ENCODE measurements around the gene MAP3K12.
"Not testable (repeated sequence)": the region's sequence is repeated elsewhere in the genome, so short reads cannot be mapped to it uniquely, and the experiment has no call there.

The MAP3K12 gene

DNA sequence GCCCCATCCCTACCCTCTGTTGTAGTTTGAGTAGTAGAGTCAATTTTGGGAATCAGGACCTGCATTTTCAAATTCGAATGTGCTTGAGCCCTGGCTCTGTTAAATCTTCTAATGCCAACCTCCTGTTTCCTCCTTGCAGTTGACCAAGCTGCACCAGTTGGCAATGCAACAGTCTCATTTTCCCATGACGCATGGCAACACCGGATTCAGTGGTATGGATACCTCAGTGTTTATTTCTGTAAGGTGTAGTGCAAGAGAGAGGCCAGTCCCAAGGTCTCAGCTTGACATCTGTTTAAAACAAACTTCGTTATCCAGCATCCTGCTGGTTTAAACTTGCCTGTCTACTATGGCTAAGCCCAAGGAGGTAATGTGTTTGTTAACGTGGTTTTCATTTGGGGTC lies 32.2 kb downstream of the MAP3K12 start:
- DNase-seq (ENCODE audit: low spot score), result no peak

DNA sequence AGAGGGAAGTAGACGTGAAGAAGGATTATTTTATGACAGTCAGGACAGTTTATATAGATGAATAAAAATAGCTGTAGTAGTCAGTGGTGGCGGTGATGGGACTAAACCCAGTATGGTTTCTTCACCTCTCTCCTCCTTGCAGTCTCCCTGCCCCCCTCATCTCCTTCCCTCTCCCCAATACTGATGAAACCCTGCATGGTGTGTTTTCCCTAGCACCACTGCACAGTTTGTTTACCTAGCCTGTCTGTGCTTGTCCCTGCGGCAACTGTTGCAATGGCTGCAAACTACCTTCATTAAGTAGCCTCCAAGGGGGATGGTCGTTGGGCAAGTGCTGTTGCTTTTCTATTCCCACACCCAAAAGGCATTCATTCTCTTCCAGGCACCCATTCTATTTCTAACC lies 32.6 kb downstream of the MAP3K12 start:
- no peak for DNase-seq (ENCODE audit: low spot score)

DNA sequence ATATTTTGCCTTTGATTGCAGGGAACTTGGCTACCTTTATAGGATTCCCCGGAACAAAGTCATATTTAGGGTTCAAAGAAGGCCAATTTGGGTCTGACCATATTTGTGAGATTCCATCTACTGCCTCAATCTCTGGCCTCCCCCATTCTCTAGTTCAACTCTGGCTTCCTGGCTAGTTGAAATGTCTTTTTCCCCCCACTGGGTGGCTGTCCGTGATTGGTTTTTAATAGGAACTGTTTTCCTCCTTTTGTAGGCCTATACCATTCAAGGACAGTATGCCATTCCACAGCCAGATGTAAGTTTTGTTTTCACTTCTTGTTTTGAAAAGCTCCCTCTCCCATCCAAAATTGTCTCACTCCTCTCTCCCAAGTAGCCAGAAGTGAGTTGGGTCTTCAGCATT lies 33.6 kb downstream of the MAP3K12 start:
- no peak for DNase-seq (ENCODE audit: low spot score)

DNA sequence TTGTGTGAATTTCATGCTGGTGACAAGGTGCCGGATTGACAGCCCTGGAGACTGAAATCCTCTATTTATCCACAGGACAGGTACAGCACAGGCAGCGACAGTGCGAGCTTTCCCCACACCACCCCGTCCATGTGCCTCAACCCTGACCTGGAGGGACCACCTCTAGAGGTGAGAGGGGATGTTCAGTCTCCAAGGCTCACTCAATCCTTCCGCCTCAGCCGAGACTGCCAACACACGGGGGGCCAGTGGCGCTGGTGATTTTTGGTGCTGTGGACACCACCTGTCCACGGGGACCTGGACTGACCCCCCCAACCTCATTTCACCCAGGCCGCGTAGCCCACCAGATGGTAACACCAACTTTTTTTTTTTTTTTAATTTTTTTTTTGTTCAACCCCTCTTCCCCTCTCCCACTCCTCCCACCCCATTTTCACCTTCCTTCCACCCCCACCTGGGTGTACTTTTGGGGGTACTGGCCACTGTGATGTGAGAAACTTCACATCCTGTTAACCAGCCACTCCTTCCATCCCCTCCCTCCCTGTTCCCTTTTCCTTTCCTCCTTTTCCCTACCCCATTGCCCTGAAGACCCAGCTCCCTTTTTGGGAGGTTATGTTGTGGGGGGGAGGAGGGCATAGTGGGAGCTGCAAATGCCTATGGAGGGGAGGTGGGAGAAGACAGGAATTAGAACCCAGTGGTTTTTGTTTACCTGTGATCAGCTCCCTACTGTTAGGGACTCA lies 34.4 kb downstream of the MAP3K12 start:
- DNase-seq (ENCODE audit: low spot score), result no peak

DNA sequence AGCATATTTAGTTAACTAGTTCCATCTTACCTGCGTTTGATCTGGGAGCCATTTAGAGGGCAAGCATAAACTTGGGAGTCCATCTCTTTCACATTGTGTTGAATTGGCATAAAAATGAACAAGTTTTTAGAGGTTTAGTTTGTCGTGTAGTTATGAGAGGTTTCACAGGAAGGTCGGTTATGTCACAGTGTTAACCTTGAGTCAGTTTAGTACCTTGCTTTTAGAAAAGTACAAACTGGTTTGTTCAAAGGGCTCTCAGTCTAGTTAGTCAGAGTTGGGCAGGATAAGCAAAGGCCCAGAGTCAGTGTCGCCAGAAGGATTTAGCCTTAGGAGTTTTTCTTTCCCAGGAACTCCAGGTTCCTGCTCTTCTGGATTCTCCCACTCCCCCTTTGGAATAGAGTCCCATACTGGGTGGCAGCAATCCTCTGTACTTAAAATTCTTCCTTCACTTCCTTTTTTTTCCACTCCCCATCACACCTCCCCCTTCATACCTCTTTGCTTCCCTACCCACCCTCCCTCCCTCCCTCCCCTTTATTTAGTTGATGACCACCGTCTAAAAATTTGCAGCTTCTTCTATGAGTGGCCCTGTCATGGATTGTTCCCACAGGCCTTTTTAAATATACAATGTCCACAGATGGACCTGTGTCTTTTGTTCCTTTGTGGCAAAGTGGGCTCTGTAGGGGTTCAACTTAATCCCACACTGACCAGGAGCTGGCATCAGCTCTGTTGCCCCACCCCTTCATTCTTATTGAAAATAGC lies 35.3 kb downstream of the MAP3K12 start:
- DNase-seq (ENCODE audit: low spot score), result no peak

DNA sequence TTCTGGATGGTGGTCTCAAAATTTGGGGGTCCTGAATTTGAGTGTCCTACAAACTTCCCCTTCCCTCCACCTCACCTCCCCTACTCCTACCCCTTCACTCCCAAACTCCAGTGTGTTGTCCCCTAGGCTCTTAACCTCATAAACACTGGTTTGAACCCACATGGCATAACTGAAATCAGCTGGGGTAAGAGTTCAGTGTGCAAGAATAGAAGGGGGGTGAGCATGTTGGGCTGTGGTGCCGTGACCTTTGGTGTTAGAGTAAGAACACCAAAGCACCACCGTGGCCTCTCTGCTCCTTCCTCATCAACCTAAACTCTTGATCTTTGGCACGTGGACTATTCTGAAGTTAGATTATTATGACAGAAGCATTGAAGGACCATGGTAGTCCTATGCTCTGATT lies 36.3 kb downstream of the MAP3K12 start:
- no peak for DNase-seq (ENCODE audit: low spot score)

DNA sequence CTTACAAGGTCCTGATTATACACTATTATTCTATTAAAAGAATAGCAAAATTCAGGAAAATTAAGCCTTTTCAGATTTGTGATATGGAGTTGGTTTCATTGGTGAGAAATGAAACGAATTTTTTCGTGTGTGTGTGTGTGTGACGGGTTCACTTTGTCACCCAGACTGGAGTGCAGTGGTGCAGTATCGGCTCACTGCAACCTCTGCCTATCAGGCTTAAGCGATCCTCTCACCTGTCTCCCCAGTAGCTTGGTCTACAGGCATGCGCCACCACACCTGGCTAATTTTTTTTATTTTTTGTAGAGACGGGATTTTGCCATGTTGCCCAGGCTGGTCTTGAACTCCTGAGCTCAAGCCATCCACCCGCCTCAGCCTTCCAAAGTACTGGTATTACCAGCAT lies 37.7 kb downstream of the MAP3K12 start:
- no peak for DNase-seq (ENCODE audit: low spot score)

DNA sequence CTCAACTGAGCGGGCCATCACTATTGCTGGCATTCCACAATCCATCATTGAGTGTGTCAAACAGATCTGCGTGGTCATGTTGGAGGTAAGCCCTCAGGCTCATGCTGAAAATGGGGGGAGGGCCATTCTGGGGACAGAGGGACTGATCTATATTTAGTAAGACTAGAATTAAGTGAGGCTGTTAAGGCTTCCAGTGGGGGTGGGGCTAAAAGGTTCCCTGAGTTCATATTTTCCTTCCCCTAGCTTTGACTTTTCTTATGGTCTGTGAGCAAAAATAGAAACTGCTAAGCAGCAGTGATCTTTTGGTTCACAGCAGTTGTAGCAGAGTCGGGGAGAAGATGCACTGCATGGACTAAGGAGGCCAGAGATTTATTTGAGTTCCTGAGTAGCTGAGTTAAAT lies 38.2 kb downstream of the MAP3K12 start:
- DNase-seq (ENCODE audit: low spot score), result no peak

DNA sequence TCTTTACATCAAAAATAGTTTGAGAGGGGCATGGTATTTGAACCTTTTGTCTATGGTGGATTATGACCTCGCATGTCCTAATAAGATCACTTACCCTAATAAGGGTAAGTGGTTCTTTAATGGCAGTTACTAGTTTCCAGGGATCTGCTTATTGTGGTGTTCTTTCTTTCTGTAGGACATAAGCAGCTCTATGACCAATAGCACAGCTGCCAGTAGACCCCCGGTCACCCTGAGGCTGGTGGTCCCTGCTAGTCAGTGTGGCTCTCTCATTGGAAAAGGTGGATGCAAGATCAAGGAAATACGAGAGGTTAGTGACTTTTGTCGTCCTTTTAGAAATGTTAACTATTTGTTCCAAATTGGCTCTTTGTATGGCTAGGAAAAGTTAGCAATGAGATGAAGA lies 40.2 kb downstream of the MAP3K12 start:
- no peak for DNase-seq (ENCODE audit: low spot score)

DNA sequence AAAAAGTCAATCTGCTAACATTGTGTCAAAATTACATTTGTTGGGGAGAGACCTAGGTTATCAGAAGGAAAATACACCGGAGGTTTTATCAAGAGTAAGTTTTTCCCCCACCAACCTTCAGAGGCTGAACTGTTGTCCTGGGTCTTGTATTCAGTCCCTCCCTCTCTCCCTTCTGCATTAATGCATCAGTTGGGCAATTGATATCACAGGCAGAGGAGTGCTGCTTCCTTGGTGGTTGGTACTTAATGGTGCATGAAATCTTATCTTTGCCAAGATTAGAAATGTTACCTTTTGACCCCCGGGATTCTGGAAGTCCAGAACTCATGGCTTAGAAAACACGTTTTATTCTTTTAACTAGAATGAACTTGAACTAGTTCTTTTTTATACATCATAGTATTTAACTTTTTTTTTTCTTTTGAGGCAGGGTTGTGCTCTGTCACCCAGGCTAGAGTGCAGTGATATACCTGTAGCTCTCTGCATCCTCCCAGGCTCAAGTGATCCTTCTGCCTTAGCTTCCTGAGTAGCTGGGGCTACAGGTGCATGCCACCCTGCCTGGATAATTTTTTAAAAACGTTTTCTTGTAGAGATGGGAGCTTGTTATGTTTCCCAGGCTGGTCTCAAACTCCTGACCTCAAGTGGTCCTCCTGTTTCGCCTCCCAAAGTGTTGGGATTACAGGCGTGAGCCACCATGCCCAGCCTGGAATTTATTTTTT lies 42.4 kb downstream of the MAP3K12 start:
- DNase-seq (ENCODE audit: low spot score), result no peak

DNA sequence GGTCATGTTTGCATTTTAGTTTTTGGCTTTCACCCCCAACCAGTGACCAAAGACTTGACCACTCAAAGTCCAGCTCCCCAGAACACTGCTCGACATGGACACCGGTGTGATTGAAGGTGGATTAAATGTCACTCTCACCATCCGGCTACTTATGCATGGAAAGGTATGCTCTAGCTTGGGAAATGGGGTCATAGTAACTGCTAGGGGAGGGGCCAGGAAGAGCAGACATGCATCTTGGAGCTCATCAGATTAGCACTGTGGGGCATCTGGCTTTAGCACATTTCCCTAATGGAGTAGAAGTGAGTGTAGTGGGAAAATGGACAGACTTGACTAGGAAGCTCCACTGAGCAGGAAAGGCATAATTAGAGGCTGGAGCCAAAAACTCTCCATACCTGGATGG lies 44.6 kb downstream of the MAP3K12 start:
- DNase-seq (ENCODE audit: low spot score), result no peak

DNA sequence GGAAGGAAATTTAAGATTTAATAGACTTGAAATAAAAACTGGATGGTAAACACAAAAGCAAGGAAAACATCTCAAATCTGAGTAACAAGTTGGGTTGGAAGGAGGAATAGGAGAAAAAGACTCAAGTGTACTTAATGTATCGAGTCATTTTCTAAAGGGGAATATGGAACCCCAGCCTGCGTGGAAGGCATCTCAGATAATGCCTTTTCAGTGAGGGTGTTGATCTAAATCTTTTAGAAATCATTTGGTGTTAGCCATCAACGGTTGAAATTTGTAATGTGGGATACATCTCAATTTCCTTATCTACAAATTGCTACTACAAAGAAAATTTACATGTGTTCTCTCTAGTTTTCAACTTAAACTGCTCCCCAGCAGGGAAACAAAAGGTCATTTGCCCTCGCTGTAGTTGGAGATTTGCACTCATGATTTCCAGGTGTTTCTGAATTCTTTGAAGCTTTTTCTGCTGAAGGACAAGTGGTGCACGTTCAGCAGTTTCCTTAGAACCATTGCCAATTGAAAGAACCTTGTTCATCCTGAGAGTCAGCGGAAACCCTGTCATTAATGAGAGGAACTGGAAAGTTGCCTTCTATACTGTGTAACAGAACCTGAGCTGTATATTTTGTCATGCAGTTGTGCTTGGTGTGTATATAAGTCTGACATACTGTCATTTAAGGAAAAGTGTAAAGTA lies 45.2 kb downstream of the MAP3K12 start:
- no peak for DNase-seq (ENCODE audit: low spot score)

DNA sequence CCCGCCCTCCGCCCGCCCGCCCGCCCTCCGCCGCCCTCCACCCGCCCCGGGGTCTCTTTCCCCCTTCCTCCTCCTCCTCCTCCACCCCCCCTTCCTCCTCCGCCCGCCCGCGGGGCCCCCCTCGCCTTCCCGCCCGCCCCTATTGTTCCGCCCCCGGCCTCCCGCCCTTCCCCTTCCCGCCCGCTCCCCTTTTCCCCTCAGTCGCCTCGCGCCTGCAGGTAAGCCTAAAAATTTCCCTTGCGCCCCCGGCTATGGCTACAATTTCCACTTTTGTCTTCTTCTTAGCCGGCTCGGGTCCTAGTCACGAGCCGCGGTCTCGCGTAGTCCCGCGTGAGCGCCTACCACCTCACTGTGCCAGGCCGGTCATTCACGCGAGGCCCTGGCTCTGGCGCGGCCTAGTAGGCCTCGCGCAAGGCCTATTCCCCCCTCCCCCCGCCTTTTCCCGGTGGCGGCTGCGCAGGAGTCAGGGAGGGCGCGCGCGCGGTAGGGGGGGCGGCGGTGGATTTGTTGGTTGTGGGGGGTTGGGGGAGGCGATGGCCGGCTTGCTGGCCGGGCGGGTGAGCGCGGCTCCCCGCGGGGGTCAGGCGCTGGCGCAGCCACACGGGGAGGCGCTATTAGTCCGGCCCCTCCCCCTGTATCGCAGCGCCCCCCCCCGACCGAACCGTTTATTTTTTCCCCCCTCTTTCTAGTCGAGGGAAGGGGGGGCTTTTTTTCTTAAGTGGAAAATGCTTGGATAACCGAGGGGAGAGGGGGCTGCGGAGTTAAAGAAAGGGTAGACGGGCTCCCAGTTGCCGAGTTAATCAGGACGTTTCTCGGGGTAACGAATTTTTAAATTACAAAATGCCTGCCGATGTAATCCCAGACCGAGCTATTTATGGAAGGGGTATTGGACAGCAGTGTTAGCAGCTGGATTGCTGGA lies 46.8 kb downstream of the MAP3K12 start:
- peak; percentile 91 for DNase-seq (ENCODE audit: low spot score)

DNA sequence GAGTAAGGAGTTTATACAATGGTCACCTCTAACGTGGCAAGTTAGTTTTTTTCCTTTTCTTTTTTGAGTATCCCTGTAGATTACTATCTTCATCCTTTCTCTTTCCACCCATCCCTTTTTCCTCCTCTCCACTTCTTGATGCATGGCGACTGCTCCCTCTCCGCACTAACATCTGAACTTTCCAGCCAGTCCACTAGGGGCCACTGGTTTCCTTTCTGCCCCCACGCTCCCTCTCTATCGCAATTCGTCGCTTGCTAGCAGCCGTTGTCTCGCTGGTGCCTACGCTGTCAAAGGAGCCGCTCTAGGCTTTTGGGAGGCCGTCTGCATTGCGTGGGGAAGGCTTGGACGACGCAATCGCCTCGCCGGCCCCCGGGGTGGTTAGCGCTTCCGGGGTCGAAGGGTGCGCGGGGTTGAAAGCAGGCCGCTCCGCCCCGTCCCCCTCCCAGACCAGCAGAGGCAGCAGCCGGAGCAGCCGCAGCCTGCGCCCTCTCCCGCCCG lies 47.5 kb downstream of the MAP3K12 start, which contains the start of gene PCBP2:
TSS of gene PCBP2 (plus strand) at position 442 of the 498 bp plus-strand sequence. CDS start 2,699 bp downstream, outside the sequence.
- peak; percentile 100 for DNase-seq (ENCODE audit: low spot score)

DNA sequence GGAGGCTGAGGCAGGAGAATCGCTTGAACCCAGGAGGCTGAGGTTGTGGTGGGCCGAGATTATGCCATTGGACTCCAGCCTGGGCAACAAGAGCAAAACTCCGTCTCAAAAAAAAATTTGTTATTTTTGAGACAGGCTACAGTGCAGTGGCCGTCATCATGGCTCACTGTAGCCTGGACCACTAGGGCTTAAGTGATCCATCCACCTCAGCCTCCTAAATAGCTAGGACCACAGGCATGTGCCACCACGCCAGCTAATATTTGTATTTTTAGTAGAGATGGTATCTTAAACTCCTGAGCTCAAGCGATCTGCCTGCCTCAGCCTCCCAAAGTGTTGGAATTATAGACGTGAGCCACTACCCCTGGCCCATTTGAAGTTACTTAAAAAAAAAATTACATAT lies 48.3 kb downstream of the MAP3K12 start:
- no peak for DNase-seq (ENCODE audit: low spot score)

DNA sequence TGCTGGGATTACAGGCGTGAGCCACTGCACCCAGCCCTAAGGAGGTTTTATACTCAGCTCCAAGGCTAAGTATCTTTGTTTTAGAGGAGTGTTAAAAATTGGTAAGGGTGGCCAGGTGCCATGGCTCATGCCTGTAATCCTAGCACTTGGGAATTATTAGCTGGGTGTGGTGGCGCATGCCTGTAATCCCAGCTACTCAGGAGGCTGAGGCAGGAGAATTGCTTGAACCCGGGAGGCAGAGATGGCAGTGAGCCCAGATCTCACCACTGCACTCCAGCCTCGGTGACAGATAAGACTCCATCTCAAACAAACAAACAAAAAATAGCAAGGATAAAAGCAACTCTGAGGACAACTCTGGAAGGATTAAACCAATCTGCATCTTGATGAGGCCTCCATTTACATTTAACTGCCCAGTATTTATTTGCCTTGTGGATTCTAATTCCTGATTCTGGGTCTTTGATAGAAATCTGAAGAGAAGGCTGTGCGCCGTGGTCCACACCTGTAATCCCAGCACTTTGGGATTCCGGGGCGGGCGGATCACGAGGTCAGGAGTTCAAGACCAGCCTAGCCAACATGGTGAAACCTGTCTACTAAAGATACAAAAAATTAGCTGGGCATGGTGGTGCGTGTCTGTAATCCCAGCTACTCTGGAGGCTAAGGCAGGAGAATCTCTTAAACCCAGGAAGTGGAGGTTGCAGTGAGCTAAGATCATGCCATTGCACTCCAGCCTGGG lies 54.5 kb downstream of the MAP3K12 start:
- not testable (repeated sequence) for DNase-seq (ENCODE audit: low spot score)

DNA sequence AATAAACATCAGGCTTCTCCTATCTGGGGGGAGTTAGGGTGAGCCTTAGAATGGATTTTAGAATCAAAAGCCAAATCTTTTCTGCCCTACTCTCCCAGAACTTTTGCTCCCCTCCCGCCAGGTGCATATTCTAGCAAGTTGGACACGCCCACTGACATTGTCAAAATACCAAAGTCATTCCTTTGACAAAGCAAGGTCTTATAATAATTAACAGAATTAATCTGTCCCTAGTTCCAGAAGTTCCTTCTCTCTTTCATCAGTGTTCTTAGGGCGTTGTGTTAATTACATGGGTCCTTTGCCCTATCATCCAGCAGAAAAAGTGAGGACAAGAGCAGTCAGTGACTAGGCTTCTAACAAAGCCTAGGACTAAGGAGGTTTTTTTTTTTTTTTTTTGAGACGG lies 55.3 kb downstream of the MAP3K12 start:
- DNase-seq (ENCODE audit: low spot score), result no peak

DNA sequence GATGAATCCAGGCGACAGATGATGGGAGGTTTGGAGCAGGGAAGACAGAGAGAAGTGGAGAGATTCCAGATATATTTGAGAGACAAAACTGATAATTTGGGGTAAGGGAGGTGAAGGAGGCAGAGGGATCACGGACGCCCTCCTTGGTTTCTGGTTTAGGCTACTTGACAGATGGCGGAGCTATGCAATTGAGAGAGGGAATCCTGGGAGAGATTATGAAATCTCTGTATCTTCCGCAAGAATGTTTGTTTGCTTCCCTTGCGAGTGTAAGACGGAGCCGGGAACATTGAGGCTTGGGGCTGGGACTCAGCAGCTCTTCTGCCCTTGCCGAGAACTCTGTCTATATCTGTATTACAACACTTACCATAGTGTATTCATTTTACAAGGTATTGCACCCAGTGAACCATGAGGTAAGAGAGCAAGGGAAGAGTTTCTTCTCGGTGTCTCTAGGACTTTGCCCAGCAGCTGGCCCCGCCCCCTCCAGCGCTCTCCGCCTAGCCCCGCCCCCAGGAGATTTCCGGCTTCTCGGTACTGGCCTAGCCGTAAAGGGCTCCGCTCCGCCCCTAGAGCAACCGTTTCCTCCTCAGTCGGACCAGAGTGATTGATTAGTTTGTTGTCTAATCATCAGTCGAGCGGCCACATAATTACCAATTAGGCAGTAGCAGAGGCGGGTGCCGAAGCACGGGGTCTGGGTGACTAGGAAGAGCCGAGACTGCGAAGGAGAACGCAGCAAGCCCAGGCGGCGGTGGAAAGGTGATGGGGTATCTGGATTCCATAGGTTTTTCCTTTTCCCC lies 58.0 kb downstream of the MAP3K12 start, which contains the start of gene PRR13:
TSS of gene PRR13 (plus strand) at position 695 of the 794 bp plus-strand sequence. CDS start 981 bp downstream, outside the sequence.
- DNase-seq (ENCODE audit: low spot score), result peak; percentile 100

DNA sequence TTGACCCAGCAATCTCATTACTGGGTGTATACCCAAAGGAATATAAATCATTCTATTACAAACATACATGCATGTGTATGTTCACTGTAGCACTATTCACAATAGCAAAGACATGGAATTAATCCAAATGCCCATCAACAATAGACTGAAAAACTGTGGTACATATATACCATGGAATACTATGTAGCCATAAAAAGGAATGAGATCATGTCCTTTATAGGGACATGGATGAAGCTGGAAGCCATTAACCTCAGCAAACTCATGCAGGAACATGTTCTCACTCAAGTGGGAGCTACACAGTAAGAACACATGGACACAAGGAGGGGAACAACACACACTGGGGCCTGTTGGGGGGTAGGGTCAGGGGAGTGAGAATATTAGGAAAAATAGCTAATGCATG lies 59.7 kb downstream of the MAP3K12 start:
- not testable (repeated sequence) for DNase-seq (ENCODE audit: low spot score)
